WTC11 (cell line): ENCODE results near the gene PLSCR2. TPM values are rescaled to one million over a fixed set of nuclear protein-coding genes. Genes with fewer than 3 reads are reported as not detected.

Source experiments
- ATAC-seq: fragments of 200-7000 bp; cut with Tn5 transposase; 2 replicates; pipeline ENCODE4 v1.10.0; 2021; ENCODE audit warnings: mild to moderate bottlenecking, moderate library complexity
- CTCF ChIA-PET: fragments of 300-600 bp; sonication (Branson Sonifier 250); formaldehyde crosslinking; loops from one replicate; lab custom pipeline; 2021; ENCODE audit warnings: antibody characterized with exemption; lab: Charles Lee
- POLR2A ChIA-PET: fragments of 350-600 bp; sonication (Branson Sonifier 250); formaldehyde crosslinking; loops from one replicate; lab custom pipeline; 2021; ENCODE audit warnings: antibody characterized with exemption; lab: Charles Lee
- DNase-seq: peaks from one replicate; pipeline ENCODE4 v3.0.0; 2021; ENCODE audit warnings: low spot score
- H3K27ac Mint-ChIP-seq: 2 replicates; pipeline ENCODE4 v1.8.0; 2021; ENCODE audit warnings: mixed read lengths
- H3K27me3 Mint-ChIP-seq: 2 replicates; pipeline ENCODE4 v1.8.0; 2021; ENCODE audit warnings: low read depth, mild to moderate bottlenecking, moderate library complexity, mixed read lengths
- H3K36me3 Mint-ChIP-seq: 2 replicates; pipeline ENCODE4 v1.8.0; 2021; ENCODE audit warnings: mixed read lengths
- H3K4me1 Mint-ChIP-seq: 2 replicates; pipeline ENCODE4 v1.8.0; 2022; ENCODE audit warnings: mixed read lengths
- H3K4me3 Mint-ChIP-seq: 2 replicates; pipeline ENCODE4 v1.8.0; 2021; ENCODE audit warnings: mild to moderate bottlenecking, moderate library complexity, mixed read lengths
- H3K9me3 Mint-ChIP-seq: 2 replicates; pipeline ENCODE4 v1.8.0; 2021; ENCODE audit warnings: mixed read lengths
- ATF3 ChIP-seq: sonication (generic); formaldehyde crosslinking; conservative IDR thresholded peaks from 2 replicates; pipeline ENCODE4 v1.8.1; 2022; ENCODE audit warnings: mild to moderate bottlenecking, missing genetic modification reagents
- CREM ChIP-seq: sonication (generic); formaldehyde crosslinking; IDR thresholded peaks from 2 replicates; pipeline ENCODE4 v1.8.1; 2022; ENCODE audit warnings: mild to moderate bottlenecking, missing genetic modification reagents, moderate library complexity
- E2F1 ChIP-seq: sonication (generic); formaldehyde crosslinking; IDR thresholded peaks from 2 replicates; pipeline ENCODE4 v1.8.0; 2022; ENCODE audit warnings: mild to moderate bottlenecking, missing genetic modification reagents
- ERG ChIP-seq: fragments of 250-450 bp; sonication (Bioruptor Pico); IDR thresholded peaks from 2 replicates; pipeline ENCODE4 v1.8.0; 2021; ENCODE audit warnings: mild to moderate bottlenecking
- ETV6 ChIP-seq: sonication (generic); formaldehyde crosslinking; IDR thresholded peaks from 2 replicates; pipeline ENCODE4 v1.8.1; 2022; ENCODE audit warnings: mild to moderate bottlenecking, missing genetic modification reagents
- FOXK1 ChIP-seq: sonication (generic); formaldehyde crosslinking; IDR thresholded peaks from 2 replicates; pipeline ENCODE4 v1.8.0; 2022; ENCODE audit warnings: mild to moderate bottlenecking, moderate library complexity, missing genetic modification reagents
- IRF1 ChIP-seq: sonication (generic); formaldehyde crosslinking; IDR thresholded peaks from 2 replicates; pipeline ENCODE4 v1.8.0; 2023; ENCODE audit warnings: missing genetic modification reagents
- MAX ChIP-seq: sonication (generic); formaldehyde crosslinking; IDR thresholded peaks from 2 replicates; pipeline ENCODE4 v1.8.0; 2022; ENCODE audit warnings: mild to moderate bottlenecking, missing genetic modification reagents
- MLX ChIP-seq: sonication (generic); formaldehyde crosslinking; IDR thresholded peaks from 2 replicates; pipeline ENCODE4 v1.8.1; 2023; ENCODE audit warnings: mild to moderate bottlenecking, missing genetic modification reagents, moderate library complexity
- NFE2L1 ChIP-seq: sonication (generic); formaldehyde crosslinking; IDR thresholded peaks from 2 replicates; pipeline ENCODE4 v1.8.1; 2023; ENCODE audit warnings: missing genetic modification reagents
- OVOL2 ChIP-seq: fragments of 250-450 bp; sonication (Bioruptor Pico); IDR thresholded peaks from 2 replicates; pipeline ENCODE4 v1.9.0; 2021; ENCODE audit warnings: mild to moderate bottlenecking, borderline replicate concordance
- PREB ChIP-seq: sonication (generic); formaldehyde crosslinking; IDR thresholded peaks from 2 replicates; pipeline ENCODE4 v1.8.1; 2022; ENCODE audit warnings: mild to moderate bottlenecking, missing genetic modification reagents, moderate library complexity, borderline replicate concordance
- TEAD4 ChIP-seq: sonication (generic); formaldehyde crosslinking; IDR thresholded peaks from 2 replicates; pipeline ENCODE4 v1.8.0; 2022; ENCODE audit warnings: mild to moderate bottlenecking, missing genetic modification reagents
- TP53 ChIP-seq: sonication (generic); formaldehyde crosslinking; IDR thresholded peaks from 2 replicates; pipeline ENCODE4 v1.8.1; 2023; ENCODE audit warnings: mild to moderate bottlenecking, missing genetic modification reagents
- ZMAT4 ChIP-seq: fragments of 250-450 bp; sonication (Bioruptor Pico); IDR thresholded peaks from 2 replicates; pipeline ENCODE4 v1.9.0; 2021; ENCODE audit warnings: mild to moderate bottlenecking
- ZNF425 ChIP-seq: fragments of 250-450 bp; sonication (Bioruptor Pico); conservative IDR thresholded peaks from 2 replicates; pipeline ENCODE4 v1.9.0; 2021; ENCODE audit warnings: mild to moderate bottlenecking
- ZNF512 ChIP-seq: sonication (generic); formaldehyde crosslinking; IDR thresholded peaks from 2 replicates; pipeline ENCODE4 v1.8.1; 2022; ENCODE audit warnings: missing genetic modification reagents, borderline replicate concordance
- total RNA-seq: library from RNA; stranded (reverse); gene quantifications from 3 replicates; pipeline ENCODE4 v1.2.3, GENCODE V29; 2021

Gene PLSCR2
- total RNA-seq, 1 experiment from 2014 or later: 0.39 TPM

- TF ChIP-seq PREB (CRISPR knock-in tag) (no peak), MLX (CRISPR knock-in tag) (no peak)
Observed at GRCh38 chr3:146387566-146387965, 81.8 kb downstream of the PLSCR2 start (continued).

- ChIA-PET POLR2A (no interaction called here), CTCF (interaction anchor here (1.0 kb wide), 1 partner anchor 197 kb away, joined by 3 read pairs; no protein-coding TSS in a partner anchor)
- Mint-ChIP-seq H3K27ac (no peak overlapping the region), H3K36me3 (no peaks in the 10 kb centered on the region), H3K27me3 (no peaks in the 10 kb centered on the region), H3K9me3 (no peaks in the 10 kb centered on the region), H3K4me1 (peaks cover 17% of the 10 kb centered on the region), H3K4me3 (no peak overlapping the region)
- DNase-seq (no peak), ATAC-seq (no peak)
- TF ChIP-seq TEAD4 (no peak), ERG (CRISPR knock-in tag) (no peak), OVOL2 (no peak), TP53 (no peak), E2F1 (CRISPR knock-in tag) (no peak), ATF3 (CRISPR knock-in tag) (no peak), ETV6 (CRISPR knock-in tag) (no peak), IRF1 (CRISPR knock-in tag) (no peak), FOXK1 (CRISPR knock-in tag) (no peak), ZMAT4 (CRISPR knock-in tag) (no peak), ZNF512 (CRISPR knock-in tag) (no peak)
Observed at GRCh38 chr3:146386936-146387335, 82.4 kb downstream of the PLSCR2 start.

- DNase-seq (no peak), ATAC-seq (no peak)
- Mint-ChIP-seq H3K4me3 (no peak overlapping the region), H3K27me3 (no peaks in the 10 kb centered on the region), H3K9me3 (0 out of 2 replicates have a peak, but pooled peaks cover 7% of the 10 kb centered on the region), H3K36me3 (no peaks in the 10 kb centered on the region), H3K4me1 (peaks cover 17% of the 10 kb centered on the region), H3K27ac (no peak overlapping the region)
- ChIA-PET CTCF (no interaction called here), POLR2A (no interaction called here)
- TF ChIP-seq NFE2L1 (no peak), MAX (CRISPR knock-in tag) (no peak), ZNF425 (CRISPR knock-in tag) (no peak), CREM (no peak)
Observed at GRCh38 chr3:146384786-146385185, 84.6 kb downstream of the PLSCR2 start.
